HG03378 (cell line): Measurements from ENCODE around the gene UGT1A1.
"Not testable (repeated sequence)": the region's sequence is repeated elsewhere in the genome, so short reads cannot be mapped to it uniquely, and the experiment has no call there.

Experiments used
- ATAC-seq: cut with Tn5 transposase; IDR thresholded peaks from one replicate; pipeline ENCODE4 v1.9.1; 2021; ENCODE audit warnings: mild to moderate bottlenecking, moderate library complexity; ENCODE audit not compliant: unreplicated experiment

Gene UGT1A1

GRCh38 chr2:233760043-233760442, at the start of gene UGT1A1:
Gene UGT1A1 (plus strand): TSS chr2:233760270. CDS start chr2:233760288, 18 bp downstream.
- ATAC-seq = no peak

GRCh38 chr2:233711312-233712008, 48.6 kb upstream of the UGT1A1 start:
- no peak for ATAC-seq

GRCh38 chr2:233712611-233713261, 47.3 kb upstream of the UGT1A1 start, which contains the start of gene UGT1A5:
Gene UGT1A5 (plus strand): TSS chr2:233712907. CDS start chr2:233712992, 85 bp downstream.
- ATAC-seq = no peak

GRCh38 chr2:233713262-233713615, 46.8 kb upstream of the UGT1A1 start:
- no peak for ATAC-seq

- no peak for ATAC-seq
Observed at GRCh38 chr2:233714121-233714520, 45.9 kb upstream of the UGT1A1 start.

- no peak for ATAC-seq
Observed at GRCh38 chr2:233718552-233718951, 41.5 kb upstream of the UGT1A1 start, which contains the start of gene UGT1A4. Gene UGT1A4 (plus strand): TSS chr2:233718736. CDS start chr2:233718821, 85 bp downstream.

DNA sequence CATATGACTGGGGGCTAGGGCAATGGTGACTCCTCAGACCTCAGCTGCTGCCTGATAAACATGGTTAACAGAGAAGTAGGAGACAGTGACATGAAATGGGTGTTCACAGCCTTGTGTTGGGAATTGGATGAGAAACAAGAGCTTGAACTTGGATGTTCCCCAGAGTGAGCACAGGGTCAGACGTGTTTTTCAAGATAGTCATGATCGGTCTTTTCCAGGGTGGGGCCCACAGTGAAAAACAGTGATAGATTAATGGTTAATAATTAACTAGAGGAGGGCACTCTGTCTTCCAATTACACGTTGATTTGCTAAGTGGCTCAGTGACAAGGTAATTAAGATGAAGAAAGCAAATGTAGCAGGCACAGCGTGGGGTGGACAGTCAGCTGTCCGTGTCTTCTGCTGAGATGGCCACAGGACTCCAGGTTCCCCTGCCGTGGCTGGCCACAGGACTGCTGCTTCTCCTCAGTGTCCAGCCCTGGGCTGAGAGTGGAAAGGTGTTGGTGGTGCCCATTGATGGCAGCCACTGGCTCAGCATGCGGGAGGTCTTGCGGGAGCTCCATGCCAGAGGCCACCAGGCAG, 31.3 kb upstream of the UGT1A1 start, which contains the start of gene UGT1A3:
TSS of gene UGT1A3 (plus strand) at position 320 of the 579 bp plus-strand sequence. CDS start at position 405, 85 bp downstream.
- ATAC-seq = no peak

DNA sequence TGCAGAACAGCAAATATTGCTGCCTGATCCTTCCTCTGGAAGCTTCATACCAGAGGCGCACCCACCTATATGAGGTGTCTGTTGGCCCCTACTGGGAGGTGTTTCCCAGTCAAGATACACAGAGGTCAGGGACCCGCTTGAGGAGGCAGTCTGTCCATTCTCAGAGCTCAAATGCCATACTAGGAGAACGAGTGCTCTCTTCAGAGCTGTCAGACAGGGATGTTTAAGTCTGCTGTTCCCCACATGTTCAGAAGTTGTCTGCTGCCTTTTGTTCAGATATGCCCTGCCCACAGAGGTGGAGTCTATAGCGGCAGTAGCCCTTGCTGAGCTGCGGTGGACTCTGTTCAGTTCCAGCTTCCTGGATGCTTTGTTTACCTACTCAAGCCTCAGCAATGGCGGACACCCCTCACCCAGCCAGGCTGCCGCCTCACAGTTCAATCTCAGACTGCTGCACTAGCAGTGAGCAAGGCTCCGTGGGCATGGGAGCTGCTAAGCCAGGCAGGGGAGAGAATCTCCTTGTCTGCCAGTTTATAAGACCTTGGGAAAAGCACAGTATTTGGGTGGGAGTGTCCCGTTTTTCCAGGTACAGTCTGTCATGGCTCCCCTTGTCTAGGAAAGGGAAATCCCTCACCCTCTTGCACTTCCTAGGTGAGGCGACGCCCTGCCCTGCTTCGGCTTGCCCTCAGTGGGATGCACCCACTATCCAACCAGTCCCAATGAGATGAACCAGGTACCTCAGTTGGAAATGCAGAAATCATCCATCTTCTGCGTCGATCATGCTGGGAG, 23.0 kb upstream of the UGT1A1 start:
- ATAC-seq = not testable (repeated sequence)

DNA sequence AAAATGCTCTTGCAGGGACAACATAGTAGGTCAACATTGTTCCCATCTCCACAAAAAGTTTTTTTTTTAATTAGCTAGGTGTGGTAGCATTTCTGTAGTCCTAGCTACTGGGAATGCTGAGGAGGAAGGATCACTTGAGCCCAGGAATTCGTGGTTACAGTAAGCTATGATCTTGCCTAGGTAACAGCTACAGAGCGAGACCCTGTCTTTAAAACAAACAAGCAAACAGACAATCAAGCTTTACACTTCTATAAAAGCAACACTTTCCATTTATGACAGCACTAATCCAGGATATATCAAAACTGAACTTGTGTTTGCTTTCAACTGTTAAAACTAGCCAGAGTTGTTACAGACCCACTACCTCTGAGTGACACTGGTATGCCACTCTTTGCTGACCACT, 19.2 kb upstream of the UGT1A1 start:
- no peak for ATAC-seq

- no peak for ATAC-seq
Observed at GRCh38 chr2:233743464-233744259, 16.4 kb upstream of the UGT1A1 start.

GRCh38 chr2:233745073-233745755, 14.9 kb upstream of the UGT1A1 start:
- no peak for ATAC-seq

DNA sequence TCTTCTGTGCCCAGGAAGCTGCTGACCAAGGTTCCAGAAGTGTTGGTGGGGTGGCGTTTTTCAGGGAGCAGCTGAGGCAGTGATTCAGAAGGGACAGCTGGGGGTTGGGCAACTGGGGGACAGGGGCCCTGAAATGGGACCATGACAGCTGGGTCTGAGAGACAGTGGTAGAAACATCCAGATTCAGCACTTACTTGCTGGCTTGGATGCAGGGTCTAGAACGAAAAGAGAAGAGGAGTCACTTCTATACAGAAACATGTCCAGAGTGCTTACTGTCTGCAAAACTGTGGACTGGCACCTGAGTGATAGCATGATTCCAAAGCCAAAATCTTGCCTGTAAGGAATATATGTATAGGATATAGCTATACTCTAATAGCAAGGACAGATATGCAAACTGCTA, 14.2 kb upstream of the UGT1A1 start:
- ATAC-seq = not testable (repeated sequence)

DNA sequence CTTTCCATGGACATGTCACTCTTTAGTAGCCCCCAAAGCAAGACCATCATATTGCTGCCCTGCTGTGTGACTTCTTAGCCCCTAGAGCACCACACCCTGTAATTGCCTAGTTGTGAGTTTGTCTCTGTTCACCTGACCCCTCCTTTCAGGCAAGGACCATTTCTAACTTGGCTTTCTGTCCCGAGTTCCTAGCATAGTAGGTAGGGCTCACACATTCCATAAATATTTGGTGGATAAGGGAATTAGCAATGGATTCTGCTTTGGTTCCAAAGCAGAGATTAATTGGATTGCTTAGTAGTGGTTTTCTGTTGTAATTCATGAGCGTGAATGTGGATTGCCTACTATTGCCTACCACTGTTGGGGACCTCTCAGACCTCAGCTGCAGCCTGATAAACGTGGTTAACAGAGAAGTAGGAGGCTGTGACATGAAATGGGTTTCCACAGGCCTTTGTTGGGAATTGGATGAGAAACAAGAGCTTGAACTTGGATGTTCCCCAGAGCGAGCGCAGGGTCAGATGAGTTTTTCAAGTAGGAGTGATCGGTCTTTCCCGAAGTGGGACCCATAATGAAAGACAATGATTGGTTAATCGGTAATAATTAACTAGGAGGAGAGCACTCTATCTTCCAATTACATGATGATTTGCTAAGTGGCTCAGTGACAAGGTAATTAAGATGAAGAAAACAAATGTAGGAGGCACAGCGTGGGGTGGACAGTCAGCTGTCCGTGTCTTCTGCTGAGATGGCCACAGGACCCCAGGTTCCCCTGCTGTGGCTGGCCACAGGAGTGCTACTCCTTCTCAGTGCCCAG, 13.4 kb upstream of the UGT1A1 start:
- ATAC-seq = no peak

- no peak for ATAC-seq
Observed at GRCh38 chr2:233747283-233747544, 12.9 kb upstream of the UGT1A1 start.

- ATAC-seq = not testable (repeated sequence)
Observed at GRCh38 chr2:233750689-233751088, 9.4 kb upstream of the UGT1A1 start.

DNA sequence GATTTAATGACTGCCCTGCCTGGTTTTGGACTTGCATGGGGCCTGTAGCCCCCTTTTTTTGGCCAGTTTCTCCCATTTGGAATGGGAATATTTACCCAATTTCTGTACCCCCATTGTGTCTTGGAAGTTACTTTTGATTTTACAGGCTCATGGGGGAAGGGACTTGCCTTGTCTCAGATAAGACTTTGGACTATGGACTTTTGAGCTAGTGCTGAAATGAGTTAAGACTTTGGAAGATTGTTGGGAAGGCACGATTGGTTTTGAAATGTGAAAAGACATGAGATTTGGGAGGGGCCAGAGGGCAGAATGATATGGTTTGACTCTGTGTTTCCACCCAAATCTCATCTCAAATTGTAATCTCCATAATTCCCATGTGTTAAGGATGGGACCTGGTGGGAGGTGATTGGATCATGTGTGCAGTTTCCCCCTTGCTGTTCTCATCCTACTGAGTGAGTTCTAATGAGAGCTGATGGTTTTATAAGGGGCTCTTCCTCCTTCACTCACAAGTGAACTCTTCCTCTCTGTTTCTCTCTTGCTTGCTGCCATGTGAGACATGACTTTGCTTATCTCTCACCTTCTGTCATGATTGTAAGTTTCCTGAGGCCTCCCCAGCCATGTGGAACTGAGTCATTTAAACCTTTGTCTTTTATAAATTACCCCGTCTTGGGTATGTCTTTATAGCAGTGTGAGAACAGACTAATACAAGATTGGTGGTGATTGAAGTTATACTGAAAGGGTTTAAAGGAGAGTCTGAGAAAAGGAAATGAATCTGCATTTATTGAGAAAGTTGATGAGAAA, 8.7 kb upstream of the UGT1A1 start:
- ATAC-seq = not testable (repeated sequence)

- no peak for ATAC-seq
Observed at GRCh38 chr2:233754872-233755611, 5.0 kb upstream of the UGT1A1 start.
